HG03378 (cell line): ENCODE measurements around the gene DNASE1L2.

Experiments used
- ATAC-seq: cut with Tn5 transposase; IDR thresholded peaks from one replicate; pipeline ENCODE4 v1.9.1; 2021; ENCODE audit warnings: mild to moderate bottlenecking, moderate library complexity; ENCODE audit not compliant: unreplicated experiment

Gene DNASE1L2

DNA sequence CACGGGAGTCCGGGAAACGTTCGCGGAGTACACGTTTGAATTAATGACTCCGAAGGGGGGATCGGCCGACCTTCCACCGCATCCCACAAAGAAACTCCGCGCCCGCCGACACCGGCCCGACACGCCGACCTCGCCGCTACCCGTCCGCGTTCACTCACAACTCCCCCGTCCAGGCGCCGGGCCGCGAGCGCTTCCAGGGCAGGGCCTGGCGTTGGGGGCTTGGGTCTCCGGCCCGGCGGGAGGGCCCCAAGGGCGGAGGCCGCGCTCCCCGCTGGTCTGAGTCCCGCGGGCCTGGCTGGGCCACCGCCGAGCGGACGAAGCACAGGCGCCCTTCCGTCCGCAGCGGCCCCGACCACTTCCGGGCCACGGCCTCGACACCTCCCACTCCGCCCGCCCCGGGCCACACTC, 31.3 kb downstream of the DNASE1L2 start:
- ATAC-seq, result peak; percentile 43

DNA sequence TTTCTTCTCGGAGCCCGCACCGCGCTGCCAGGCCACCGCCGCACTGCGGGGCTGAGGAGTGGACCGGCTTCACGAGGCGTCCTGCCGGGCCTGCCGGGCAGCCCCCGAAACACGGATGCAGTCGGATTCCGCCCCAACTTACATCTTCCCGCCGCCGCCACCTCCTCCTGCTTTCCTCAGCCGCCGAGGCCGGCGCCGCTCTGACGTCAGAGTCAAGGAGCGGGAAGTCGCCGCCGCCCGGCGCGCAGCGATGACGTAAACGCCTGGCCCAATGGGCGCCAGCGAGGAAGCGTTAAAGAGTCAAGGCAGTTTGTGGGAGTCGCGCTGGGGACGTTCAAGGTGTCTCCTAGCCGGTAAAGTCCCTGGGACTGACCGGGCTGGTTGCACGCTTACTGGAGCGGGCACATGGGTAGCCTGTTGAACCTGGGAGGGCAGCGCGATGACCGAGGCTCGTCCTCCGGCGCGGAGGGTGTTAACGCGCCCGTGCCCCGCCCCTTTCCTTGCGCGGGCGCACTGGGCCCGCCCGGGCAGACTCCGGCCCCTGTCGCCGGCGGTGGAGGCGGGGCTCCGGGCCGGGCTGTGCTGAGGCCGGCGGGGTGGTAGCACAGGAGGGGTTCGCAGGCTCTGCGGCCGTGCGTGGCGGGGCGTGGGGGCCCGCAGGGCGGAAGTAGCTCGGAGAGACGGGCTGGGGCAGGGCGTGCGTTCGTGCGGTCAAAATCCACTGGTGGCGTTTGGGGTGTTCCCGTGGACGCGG, 31.8 kb downstream of the DNASE1L2 start, which contains the start of gene RNPS1:
TSS of gene RNPS1 (minus strand) at position 214 of the 754 bp plus-strand sequence. CDS start 3,483 bp downstream, outside the sequence.
- ATAC-seq, result peak; percentile 61

DNA sequence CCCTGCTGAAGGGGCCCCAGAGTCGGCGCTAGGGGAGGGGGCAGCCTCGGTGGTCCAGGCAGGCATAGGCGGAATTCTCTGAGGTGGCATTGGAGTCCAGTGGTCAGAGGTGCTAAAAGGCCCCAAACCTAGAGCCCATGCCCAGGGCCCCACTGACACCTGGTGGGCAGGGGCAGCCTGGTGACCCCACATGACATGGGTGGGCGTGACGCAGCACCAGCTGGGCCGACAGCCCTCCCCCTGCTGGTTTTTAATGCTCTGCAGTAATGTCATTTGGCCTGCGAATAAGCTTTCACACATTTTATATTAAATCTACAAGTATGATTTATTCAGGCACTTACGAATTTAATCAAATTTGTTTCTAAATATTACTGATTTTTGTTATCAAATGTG, 33.8 kb downstream of the DNASE1L2 start:
- no peak for ATAC-seq

DNA sequence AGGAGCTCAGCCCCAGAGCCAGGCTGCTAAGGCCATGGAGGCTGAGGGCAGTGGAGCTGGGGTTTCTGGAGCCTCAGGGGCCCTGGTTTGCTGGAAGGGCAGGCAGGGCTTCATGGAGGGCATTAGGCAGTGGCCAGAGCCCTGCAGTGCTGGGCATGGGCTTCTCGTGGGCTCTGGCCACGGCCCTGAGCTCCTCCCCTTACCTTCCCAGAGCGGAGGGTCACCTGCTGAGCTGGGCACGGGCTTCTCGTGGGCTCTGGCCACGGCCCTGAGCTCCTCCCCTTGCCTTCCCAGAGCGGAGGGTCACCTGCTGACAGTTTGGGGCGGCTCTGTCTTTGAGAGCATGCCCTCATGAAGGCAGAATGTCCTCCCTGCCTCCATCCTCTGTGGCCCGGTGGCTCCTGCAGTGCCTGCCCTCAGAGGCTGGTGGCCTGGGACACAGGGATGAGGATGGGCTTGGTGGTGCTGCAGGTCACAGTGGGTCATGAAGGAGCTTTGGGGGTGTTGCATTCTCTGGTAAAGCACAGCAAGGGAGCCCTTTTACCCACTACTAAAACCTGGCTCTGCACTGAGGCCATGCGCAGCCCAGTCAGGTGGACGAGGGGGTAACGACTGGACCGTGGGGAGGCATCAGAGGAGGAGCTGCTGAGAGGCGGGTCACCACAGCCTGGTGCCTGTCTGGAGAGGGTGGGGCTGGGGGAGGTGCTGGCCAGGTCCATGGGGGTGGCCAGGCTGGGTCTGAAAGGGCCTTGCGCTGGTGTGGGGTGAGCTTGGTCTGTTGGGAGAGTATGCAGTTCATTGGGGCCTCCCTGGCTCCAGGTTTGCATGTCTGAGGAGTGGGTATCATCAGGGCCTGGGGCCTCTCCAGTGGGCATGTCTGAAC, 34.6 kb downstream of the DNASE1L2 start:
- ATAC-seq, result no peak

DNA sequence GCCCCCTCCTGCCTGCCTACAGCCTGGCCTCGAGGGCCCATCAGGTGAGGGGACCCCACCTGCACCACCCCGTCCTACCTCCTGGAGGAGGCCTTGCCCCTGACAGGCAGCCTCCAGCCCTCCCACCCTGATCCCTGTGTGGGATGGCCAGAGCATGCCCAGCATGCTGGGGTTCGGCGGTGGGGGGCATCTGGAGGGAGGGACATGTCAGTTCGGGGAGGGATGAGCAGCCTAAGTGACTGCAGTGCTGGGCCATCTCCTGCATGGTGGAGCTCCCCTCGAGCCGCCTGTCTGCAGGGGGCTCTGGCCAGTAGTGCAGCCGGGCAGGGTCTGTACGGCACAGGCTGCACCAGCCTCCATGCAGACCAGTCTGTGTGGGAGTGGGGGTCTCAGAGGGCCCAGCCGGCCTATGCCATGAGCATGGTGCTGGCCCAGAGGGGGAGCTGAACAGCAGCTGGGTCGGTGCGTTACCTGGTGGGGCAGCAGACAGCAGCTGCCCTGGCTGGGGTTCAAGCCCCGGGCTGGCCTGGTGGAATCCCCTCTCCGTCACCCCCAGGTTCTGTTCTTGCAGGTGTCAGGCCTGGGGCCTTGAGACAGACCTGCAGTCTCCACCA, 35.7 kb downstream of the DNASE1L2 start:
- no peak for ATAC-seq

DNA sequence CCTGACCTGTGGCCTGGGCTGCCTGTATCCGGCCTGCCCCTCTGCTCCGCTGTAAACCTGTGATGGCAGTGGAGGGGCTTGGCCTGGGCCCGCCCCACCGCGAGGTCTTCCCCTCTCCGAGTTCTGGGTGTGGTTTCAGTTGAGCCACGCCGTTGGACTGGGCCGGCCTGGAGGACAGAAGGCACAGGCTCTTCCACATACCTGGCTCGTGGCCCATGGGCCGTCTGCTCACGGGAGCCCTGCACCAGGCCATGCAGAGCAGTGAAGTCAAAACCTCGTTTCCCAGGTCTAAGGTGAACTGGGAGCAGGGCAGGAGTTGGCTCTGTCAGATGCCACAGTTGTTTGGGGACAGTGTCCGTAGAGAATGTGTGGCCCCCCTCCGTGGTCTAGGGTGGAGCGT, 37.2 kb downstream of the DNASE1L2 start:
- no peak for ATAC-seq

DNA sequence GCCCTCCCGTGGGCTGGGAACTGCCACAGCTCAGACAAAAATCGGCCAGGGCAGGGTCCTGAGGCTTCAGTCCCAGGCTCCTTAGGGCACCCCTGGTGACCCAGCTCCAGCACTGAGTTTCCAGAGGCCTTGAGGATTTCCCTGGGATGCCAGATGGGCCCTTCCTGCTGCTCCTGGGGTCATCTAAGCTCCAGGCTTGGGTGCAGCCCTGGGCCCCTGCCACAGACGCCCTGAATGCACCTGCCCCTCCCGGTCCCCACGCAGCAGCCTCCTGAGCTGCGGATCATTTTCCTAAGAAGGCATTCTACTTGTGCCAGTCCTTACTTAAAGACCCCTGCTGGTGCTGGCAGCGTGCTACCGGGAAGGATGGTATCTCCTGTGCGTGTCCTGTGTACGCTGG, 37.7 kb downstream of the DNASE1L2 start:
- ATAC-seq, result no peak

DNA sequence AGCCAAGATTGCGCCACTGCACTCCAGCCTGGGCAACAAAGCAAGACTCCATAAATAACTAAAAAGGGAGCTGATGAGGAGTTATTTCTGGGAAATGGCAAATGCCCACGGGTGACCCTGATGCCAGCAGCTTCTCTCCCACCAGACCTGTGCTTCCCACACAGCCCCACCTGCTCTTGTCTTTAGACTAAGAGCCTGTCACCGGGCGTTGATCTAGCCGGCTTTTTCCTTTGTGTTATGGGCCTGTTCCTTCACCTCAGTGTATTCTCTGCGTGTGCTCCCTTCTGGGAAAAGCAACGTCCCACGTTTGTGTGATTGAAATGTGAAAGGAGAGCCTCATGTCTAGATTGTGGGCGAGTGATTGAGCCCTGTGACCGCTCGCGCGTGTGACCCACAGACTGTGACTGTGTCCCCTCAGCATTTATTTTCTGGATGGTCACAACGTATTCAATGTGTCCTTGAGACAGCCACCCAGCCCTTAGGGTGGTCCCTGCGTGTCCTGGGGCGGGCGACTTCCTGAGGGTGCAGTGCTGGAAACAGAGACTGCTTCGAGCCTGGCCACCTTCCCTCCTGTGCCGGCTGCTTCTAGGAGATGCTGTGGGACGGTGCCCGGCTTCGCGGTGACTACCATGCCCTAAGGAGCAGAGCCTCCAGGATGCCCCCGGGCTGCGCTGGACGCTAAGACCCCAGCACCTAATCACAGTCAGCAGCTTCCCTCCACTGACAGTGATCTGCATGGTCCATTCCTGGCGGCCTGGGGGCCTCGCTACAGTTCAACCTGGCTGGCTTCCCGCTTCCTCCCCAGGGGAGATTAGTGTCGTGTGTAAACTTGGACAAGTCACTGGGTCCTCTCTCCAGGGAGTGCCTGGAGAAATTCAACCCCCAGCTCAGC, 39.5 kb downstream of the DNASE1L2 start:
- ATAC-seq, result no peak

DNA sequence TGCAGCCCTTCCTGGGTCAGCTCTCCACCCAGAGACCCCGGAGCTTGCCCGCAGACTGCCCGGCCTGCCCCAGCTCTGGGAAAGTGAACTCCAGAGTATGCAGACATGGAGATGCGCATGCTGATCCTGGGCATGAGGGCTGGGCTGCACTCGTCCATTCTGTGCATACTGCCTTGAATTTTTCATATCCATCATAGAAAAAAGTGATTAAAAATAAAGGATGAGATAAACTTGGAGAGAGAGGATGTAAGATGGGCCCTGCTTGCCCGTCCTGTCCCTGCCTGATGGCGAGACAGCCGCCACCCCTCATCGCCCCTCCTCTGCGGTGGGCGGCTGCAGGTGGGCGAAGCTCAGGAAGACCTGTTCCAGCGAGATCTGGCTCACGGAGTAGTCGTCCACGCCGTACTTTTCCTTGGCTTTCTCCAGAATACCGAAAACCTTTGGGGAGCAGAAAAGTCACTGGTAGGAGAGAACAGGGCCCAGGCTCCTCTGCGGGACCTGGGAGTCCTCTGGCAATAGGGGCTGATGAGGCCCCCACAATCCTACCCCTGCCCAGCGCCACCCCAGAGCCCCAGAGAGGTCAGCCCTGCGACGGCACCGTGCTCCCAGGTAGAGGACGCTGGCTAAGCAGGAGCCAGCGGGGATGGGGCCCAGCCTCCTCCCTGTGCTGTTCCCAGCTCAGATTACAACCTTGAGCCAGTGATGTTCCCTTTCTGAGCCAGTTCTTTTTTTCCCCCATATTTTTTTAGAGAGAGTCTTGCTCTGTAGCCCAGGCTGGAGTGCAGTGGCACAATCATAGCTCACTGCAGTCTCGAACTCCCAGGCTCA, 40.3 kb downstream of the DNASE1L2 start:
- ATAC-seq, result no peak

DNA sequence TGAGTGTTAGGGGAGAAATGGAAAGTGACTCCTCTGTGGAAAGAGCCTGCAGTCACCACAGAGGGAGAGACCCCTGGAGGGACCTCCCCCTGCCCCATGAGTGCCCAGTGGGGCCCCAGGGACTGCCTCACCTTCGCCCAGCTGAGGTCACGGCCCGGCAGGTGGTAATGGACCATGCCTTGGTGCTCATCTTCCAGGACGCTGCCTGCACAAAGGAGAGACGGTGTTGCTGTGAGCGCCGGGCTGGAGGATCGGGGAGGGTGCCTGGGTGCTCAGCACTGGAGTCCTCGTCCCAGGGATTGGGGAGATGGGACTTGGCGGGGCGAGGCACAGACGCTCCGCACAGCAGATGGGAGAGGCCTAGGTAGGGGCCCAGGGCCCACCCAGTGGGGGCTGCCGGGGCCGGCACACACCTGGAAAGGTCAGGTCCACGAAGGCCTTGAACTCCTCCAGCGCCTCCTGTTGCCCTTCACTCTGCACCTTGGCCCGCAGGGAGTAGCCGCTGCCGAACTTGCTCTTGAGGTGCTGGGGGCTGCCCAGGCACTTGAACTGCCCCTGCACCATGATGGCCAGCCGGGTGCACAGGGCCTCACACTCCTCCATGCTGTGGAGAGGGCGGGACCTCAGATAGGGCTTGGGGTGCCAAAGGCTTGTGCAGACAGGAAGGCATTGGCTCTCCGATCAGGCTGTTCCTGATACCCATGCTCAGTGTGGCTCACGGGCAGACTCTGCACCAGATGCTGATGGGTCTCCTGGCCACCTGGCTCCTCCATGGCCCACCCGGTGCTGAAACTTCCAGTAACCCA, 41.4 kb downstream of the DNASE1L2 start:
- ATAC-seq, result no peak

DNA sequence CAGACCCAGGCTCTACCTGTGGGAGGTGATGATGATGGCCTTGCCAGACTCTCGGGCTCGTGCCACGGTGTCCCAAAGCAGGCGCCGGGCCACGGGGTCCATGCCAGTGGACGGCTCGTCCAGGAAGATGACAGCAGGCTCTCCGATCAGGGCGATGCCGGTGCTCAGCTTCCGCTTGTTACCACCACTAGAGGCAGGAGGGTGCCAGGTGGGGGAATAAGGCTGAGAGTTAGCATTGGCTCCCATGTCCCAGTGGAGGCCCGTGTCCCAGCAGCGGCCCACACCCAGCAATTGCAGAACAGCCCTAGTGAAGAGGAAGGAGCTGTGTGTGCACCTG, 42.0 kb downstream of the DNASE1L2 start:
- ATAC-seq, result no peak

DNA sequence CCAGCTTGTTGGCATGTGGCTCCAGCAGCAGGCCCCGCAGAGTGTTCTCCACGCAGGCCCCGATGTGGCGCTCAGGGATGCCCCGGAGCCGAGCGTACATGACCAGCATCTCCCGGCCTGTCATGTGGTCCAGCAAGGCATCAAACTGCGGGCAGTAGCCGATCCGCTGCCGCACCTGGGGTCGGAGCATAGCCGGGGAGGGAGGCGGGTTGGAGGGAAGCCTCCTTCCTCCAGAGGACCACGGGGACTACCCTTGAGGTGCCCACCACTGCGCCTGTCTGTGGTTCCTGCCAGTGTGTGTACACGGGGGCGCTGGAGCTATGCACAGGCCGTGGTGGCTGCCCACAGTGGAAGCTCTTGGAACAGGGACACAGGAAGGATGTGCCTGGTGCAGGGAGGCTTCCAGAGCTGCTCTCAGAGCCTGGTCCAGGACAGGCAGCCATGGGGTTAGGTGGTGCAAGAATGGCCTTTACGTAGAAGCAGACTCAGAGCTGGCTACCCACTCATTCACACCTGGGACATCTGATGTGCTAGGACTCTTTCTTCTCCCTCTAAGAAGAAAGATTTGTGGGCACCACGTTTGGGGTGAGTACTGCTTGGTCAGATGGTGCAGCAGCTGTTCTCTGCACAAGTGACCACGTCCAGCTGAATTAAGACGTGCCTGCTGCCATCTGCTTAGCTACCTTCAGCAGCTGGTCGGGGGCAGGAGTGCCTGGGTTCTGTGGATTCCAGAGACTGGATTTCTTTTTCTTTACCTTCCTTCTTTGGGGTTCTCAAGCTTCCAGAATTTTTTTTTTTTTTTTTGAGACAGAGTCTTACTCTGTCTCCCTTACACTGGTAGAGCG, 42.9 kb downstream of the DNASE1L2 start:
- no peak for ATAC-seq

DNA sequence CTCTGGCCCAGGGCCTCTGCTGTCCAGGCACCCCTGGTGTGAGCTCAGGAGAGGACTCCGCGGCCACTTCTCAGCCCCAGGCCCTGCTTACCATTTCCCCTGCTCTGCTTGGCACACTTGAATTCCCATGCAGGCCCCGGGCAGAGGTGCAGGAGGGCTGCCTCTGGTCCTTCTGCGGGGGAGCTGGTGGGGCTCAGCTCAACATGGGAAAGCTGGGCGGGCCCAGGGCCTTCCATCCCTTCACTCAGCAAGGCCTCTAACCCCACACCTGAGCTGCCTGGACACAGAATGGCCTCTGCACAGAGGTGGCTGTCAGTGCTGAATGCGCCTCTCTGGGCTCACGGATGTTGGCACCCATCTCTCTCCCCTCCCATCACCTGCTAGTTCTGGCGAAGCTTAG, 44.2 kb downstream of the DNASE1L2 start:
- no peak for ATAC-seq

DNA sequence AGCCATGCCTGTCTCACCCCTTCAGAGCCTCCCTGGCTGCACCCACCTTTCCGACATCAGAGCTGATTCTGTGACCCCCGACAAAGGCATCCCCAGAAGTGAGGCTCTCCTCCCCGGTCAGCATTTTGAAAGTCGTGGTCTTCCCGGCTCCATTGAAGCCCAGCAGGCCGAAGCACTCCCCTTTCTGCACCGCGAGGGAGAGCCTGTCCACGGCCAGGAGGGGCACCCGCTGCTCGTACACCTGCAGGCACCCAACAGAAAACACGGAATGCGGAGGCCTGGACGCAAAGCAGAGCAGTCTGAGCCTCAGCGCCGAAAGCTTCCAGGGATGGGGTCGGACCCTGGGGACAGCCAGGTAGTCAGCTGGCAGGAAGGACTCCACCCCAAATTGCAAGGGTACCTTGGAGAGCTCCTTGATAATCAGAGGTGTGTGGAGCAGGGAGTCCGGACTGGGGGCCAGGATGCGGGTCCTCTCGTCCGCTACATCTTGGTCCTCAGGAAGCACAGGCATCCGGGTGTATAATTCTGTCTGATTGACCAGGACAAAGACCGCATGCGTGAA, 44.8 kb downstream of the DNASE1L2 start:
- no peak for ATAC-seq

DNA sequence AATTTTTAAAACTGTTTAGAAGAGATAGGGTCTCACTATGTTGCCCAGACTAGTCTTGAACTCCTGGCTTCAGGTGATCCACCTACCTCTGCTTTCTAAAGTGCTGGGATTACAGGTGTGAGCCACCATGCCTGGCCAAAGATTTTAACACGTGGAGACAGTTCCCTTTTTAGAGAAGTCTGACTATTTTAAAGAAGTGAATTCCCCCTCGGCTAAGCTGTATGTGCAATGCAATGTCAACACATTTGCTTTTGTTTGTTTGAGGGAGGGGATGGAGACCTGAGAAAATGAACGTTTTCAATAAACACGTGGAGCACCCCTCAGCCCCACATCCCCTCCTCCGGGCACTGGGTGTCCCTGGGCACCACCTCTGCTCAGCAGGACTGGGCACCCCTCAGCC, 46.0 kb downstream of the DNASE1L2 start:
- no peak for ATAC-seq

DNA sequence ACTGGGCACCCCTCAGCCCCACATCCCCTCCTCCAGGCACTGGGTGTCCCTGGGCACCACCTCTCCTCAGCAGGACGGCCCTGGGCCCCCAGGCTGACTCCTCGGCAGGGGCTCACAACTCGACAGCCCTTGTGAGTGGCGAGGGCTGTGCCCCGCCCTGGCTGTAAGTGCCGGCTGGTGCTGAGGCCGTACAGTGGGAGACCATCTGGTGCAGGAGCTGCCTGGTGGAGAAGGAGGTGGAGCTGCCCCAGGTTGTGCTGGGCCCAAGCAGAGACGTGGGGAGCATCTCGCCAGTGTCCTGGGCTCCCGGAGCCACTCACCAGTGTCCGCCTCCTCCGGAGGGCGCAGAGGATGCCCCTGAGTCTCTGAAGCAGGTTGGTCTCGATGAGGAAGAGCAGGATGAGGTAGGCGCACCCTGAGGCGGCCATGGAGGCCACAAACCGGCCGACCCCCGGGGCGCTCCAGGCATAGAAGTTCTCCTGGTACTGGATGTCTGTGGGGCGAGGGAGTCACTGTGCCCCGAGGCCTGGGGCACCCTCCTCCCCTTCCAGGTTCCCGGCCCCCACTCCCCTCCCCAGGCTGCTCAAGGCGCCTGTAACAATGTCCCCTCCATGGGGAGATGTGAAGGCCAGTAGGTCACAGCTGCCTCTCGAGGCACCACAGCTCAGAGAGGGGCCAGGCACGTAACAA, 46.8 kb downstream of the DNASE1L2 start:
- no peak for ATAC-seq
